ENCODE results near the gene LHFPL4.

GRCh38 chr3:9525078-9525477, 28.5 kb downstream of the LHFPL4 start:
- no peak for TF ChIP-seq TAF1 (IDR thresholded peaks at IDR 0.05; ENCODE audit: borderline replicate concordance, insufficient read depth, low read length)
- TF ChIP-seq, protein P1, sequence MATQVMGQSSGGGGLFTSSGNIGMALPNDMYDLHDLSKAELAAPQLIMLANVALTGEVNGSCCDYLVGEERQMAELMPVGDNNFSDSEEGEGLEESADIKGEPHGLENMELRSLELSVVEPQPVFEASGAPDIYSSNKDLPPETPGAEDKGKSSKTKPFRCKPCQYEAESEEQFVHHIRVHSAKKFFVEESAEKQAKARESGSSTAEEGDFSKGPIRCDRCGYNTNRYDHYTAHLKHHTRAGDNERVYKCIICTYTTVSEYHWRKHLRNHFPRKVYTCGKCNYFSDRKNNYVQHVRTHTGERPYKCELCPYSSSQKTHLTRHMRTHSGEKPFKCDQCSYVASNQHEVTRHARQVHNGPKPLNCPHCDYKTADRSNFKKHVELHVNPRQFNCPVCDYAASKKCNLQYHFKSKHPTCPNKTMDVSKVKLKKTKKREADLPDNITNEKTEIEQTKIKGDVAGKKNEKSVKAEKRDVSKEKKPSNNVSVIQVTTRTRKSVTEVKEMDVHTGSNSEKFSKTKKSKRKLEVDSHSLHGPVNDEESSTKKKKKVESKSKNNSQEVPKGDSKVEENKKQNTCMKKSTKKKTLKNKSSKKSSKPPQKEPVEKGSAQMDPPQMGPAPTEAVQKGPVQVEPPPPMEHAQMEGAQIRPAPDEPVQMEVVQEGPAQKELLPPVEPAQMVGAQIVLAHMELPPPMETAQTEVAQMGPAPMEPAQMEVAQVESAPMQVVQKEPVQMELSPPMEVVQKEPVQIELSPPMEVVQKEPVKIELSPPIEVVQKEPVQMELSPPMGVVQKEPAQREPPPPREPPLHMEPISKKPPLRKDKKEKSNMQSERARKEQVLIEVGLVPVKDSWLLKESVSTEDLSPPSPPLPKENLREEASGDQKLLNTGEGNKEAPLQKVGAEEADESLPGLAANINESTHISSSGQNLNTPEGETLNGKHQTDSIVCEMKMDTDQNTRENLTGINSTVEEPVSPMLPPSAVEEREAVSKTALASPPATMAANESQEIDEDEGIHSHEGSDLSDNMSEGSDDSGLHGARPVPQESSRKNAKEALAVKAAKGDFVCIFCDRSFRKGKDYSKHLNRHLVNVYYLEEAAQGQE (IDR thresholded peaks at IDR 0.05; ENCODE audit: insufficient read depth in 1 of 2, low read depth in 2 of 2, low read length in 2 of 2) = no peak
- TF ChIP-seq POLR2AphosphoS5 (IDR thresholded peaks at IDR 0.05; ENCODE audit: low read depth, low read length) = no peak
- TF ChIP-seq FOXP2 (optimal IDR thresholded peaks at IDR 0.05; ENCODE audit: borderline replicate concordance, extremely low read depth, extremely low read length, insufficient read depth) = no peak
